Measurements from ENCODE around the gene SLC6A19.
"Not testable (repeated sequence)": the region's sequence is repeated elsewhere in the genome, so short reads cannot be mapped to it uniquely, and the experiment has no call there.

SLC6A19 gene

DNA sequence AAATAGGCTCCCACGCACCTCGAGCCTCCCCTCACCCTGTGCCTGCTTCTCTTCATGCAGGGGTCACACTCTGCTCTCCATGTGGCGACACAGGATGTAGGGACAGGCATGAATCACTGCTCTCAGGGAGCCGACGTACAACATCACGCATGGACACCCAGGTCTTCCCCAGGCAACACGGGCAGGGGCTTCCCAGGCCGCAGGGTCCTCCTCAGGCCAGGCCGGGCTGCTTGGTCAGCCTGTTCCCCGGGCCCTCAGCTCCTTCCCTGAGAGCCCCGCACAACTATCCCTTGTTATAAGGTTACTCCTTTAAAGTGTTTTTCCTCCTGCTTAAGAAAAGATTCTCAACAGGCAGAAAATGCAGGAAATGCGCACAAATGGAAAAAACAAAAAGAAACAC is 24.8 kb downstream of the SLC6A19 start:
- DNase-seq = no peak
- intact Hi-C loops (cut with DNase I) = no loop called here

DNA sequence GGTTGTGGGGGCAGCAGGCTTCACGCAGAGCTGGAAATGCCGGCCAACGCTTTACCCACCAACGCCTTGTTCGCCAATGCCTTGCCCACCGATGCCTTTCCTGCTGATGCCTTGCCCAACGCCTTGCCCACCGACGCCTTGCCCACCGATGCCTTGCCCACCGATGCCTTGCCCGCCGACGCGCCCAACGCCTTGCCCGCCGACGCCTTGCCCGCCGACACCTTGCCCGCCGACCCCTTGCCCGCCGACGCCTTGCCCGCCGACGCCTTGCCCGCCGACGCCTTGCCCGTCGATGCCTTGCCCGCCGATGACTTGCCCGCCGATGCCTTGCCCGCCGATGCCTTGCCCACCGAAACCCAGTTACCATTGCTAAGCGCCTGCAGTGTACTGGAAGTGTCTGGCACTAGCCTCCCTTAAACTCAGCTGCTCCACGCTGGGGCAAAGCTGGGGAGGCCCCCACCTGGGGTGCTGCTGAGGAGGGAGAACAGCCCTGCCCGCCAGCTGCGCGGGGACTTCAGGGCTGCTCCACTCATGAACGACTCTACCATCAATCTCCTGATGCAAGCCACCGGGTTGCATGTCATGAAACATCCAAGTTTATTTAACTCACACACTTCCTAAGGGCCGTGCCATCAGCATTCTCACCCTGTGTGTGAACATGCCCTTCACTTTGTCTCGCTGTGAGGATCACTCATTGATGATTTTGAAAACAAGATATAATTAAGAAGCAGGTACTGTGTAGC is 25.6 kb downstream of the SLC6A19 start:
- no peak for DNase-seq
- intact Hi-C loops (cut with DNase I) = no loop called here

DNA sequence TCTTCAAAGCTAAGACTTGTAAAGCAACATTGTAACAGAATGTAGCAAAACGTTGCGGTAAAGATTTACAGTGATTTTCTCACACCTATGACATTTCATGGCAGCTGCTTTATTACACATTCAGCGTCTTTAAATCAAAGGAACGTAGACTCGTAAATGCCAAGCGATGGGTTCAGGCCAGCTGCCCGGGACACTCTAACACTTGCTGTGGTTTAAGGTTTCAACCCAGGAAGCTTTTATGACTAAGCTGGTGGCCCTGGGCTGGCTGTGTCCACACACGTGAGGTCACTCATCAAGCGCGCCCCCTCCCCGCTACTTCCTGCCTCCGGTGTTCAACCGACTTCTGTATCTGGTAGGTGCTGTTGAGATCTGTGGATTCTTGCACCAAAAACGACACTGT is 26.3 kb downstream of the SLC6A19 start:
- DNase-seq = no peak
- intact Hi-C loops (cut with DNase I) = no loop called here

DNA sequence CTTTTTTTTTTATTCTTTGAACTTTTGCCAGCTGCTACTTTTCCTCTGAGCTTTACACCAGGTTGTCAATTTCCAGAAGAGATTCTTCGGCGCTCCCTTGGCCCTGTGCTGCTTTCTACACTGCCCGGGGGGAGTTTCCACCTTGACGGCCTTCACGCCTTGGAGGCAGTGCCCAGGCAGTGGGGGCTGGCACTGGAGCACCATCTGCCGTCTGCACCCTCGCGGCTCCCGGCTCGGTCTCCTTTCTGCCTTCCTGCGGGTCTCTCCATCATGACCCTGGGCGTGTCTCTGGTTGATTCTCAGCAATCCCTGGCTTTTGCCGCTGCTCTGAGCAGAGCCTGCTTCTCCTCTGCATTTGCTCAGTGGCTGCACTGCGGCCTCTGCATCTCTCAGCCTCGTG is 26.7 kb downstream of the SLC6A19 start:
- intact Hi-C loops (cut with DNase I) = no loop called here
- no peak for DNase-seq

DNA sequence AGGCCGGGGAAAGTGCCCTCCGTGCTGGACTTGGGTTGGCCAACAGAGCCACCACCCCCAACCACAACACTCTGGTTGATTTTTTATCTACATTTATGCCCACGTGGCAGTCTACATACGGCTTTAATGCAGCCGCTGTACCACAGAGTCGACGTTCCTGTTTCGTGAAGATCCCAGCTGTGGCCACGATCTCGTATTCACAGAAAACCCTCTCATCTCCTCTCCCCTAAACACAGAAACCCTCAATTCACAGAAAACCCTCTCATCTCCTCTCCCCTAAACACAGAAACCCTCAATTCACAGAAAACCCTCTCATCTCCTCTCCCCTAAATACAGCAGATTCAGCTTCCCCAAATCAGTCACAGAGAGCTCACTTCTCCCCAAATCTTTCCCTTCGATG is 27.6 kb downstream of the SLC6A19 start:
- DNase-seq; intact Hi-C loops (cut with DNase I): not testable (repeated sequence)

DNA sequence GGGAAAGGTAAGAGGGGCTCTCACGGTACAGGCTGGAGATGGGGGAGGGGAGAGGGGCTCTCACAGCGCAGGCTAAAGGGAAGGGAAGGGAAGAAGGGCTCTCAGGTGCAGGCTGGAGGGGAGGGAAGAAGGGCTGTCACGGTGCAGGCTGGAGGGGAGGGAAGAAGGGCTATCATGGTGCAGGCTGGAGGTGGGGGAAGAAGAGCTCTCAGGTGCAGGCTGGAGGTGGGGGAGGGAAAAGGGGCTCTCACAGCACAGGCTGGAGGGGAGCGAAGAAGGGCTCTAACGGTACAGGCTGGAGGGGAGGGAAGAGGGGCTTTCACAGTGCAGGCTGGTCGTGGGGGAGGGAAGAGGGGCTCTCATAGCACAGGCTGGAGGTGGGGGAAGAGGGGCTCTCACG is 28.4 kb downstream of the SLC6A19 start:
- no peak for DNase-seq

DNA sequence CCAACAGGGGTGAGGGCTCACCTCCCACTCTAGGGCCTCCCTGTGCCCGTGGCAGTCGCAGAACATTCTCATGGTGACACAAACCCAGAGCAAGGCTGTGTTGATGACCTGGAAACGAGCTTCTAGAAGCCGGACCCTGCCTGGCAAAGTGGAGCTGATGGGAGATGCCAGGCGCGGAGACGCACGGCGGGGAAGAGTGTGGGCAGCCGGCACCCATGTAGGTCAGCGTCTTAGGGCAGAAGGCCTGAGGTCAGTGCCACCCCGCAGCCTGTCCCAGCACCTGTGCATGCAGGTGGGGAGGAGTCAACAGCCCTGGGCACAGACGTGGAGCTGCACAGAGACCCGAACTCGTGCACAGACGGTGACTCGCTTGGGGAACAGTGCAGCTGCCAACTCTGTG is 29.2 kb downstream of the SLC6A19 start:
- DNase-seq = no peak
- intact Hi-C loops (cut with DNase I) = no loop called here

More for the DNA sequence above, 28.4 kb downstream of the SLC6A19 start:
- intact Hi-C loops (cut with DNase I) = no loop called here

DNA sequence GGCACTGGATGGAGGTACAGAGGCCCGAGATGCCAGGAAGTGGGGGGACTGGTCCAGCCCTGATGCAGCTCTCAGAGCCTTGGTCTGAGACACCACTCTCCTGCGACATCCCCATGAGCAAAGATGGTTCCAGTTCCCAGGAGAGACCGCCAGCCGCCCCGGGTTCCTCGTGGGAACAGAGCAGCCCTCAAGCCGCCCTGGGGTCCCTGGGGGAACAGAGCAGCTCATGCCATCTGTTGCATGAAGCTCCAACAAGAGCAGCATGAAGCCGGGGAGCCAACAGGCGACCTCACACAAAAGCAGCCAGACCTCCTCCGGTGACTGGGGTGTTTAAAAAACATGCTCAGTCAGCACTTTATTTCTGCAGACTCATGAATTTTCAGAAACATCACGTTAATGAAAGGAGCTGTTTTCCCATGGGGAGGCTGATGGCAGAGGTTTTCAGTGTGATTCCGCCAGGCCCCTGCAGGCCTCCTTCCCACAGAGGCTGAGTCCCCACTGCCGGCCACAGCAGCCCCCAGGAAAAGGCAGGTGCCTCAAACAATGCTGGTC is 30.0 kb downstream of the SLC6A19 start:
- intact Hi-C loops (cut with DNase I) = no loop called here
- DNase-seq = no peak

DNA sequence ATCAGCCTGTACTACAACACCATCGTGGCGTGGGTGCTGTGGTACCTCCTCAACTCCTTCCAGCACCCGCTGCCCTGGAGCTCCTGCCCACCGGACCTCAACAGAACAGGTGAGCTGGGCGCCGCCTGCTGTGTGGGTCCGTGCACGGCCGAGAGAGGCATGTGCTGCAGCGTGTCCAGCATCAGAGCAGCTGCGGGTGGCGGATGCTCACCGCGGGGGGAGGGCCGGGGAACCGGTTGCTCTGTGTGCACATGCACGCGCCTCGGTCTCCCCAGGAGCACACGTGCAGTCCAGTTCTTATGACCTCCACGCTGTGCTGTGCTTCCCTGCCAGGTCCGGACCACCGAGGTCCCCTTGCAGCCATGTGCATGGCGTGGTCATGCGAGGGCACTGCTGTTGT is 31.4 kb downstream of the SLC6A19 start:
- DNase-seq = no peak
- intact Hi-C loops (cut with DNase I) = no loop called here

DNA sequence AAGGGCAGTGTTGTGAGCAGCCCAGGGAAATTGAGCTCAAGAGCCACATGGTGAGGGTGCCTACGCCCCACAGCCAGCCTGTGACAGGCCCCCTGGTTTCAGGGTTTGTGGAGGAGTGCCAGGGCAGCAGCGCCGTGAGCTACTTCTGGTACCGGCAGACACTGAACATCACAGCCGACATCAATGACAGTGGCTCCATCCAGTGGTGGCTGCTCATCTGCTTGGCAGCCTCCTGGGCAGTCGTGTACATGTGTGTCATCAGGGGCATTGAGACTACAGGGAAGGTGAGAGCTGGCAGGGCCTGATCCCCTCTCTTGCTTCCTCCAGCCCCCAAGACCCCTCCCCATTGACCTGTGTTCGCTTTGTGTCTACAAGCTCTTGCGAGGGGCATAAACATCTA is 34.0 kb downstream of the SLC6A19 start:
- DNase-seq = peak in 2 of 42 donors; percentile 16 to 18
- intact Hi-C loops (cut with DNase I) = no loop called here

DNA sequence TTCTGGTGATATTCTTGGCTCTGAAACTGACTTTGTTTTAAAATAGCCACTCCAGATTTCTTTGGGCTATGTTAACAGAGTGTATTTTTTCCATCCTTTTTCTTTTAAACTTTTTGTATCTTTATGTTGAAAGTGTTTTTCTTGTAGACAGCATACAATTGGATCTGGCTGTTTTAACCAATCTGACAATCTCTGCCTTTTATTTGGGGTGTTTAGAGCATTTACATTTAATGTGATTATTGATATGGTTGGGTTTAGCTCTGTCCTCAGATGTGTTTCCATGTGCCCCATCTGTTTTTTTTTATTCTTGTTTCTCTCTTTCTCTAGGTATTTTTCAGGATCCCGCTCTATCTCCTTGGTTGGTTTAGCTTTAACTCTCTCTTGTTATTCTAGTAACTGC is 34.4 kb downstream of the SLC6A19 start:
- intact Hi-C loops (cut with DNase I) = no loop called here
- no peak for DNase-seq

DNA sequence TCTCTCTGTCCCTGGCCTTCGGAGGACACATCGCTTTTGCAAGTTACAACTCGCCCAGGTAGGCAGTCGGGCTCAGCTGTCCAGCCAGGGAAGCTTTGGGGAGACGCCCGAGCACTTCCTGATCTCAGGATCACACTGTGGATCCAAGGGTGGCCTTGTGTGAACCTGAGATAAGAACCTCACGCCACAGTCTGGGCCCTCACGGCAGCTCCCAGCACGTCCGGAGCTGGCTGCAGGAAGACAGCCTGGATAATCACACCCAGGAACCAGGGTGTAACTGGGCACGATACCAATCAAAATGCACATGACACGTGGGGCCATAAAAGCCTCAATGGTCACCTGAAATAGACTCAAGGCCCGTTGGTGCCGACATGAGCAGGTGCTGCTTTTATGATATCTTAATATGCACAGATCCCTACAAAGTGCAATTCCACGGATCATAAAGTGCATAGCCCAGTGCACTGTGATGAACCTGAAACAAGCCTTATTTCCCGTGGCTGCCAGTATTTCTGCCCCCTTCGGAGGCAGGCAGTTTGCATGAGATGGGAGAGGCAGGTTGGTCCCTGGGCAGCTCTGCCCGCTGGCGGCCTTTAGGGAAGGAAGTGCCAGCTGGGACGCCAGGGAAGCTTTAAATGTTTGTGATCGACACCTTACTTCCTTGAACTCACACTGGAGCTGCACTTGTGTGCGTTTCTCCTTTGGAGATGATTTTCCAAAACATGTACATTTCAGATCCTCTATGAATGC is 38.3 kb downstream of the SLC6A19 start:
- intact Hi-C loops (cut with DNase I) = no loop called here
- no peak for DNase-seq

DNA sequence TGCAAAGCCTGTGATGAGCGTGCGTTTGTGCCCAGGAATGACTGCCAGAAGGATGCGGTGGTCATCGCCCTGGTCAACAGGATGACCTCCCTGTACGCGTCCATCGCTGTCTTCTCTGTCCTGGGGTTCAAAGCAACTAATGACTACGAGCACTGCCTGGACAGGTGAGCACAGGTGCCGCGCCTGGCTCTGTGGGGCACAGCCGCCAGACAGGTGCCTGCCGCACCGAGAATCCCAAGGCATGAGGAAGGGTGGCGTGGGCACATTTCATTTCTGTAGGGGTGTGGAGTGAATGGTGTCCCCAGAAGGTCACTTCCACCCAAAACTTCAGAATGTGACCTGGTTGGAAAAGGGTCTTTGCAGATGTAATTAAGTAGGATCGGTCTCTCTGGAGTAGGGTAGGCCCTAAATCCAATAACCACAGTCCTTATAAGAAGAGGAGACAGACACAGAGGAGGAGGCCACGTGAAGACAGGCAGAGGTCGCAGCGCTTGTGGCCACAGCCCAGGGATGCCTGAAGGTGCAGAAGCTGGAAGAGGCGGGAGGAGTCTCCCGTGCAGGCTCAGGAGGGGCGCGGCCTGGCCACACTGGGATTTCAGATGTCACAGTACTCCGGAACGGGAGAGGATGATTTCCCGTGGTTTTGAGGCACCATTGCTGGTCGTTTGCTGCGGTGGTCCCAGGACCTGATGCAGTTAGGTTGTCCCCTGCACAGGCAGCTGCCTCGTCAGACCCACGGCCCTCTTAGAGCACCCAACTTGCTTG is 39.3 kb downstream of the SLC6A19 start:
- intact Hi-C loops (cut with DNase I) = no loop called here
- no peak for DNase-seq

DNA sequence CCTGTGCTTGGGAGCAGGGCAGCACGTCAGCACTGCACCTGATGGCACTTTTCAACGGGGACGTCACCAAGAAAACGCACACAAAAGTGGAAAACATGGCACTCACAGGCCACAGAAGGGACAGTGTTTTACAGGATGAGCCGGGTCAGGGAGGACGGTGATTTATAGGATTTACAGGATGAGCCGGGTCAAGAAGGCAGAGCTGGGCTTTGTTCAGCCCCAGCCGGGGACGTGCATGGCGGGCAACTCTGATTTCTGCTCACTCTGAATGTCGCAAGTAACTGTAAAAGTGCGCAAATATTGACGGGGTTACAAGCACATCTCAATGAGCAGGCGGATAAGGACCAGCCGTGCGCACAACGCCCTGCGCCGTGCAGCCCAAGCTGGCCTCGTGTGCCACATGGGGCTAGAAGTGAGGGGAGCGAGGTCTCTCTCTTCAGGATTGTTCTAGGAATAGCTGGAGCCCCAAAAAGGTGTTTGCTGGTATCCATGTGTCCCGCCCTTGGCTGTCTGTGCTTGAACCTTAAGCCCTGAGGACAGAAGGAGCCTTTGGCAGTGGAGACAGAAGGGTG is 40.2 kb downstream of the SLC6A19 start:
- no peak for DNase-seq
- intact Hi-C loops (cut with DNase I) = no loop called here

DNA sequence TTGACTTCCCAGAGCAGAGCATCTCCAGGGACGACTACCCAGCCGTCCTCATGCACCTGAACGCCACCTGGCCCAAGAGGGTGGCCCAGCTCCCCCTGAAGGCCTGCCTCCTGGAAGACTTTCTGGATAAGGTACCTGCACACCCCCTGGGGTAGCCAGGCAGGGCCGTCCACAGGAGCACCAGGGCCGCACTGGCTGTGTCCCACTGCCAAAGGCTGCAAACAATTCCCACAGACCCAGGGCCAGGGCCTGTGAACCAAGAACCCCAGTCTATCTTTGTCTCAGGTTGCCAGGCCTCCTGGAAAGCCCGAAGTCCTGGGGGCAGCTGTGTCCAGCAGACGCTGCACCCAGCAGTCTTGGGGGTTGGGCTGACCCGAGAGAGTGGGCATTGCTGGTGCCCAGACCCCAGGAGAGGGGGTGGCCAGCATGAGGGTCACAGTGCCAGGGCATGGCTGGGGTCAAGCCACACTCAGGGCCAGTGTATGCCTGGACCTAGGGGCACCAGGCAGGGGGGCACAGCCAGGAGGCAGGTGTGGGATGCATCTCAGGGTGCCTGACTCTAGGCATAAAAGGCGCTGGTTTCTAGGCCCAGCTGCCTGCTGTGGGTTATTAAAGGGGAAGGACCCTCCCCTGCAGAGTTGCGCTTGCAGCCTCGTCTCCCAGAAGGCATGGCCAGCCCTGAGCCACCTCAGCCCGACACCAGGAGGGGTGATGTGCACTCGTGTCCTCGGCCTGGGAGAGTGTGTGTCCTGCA is 41.5 kb downstream of the SLC6A19 start:
- DNase-seq = no peak
- intact Hi-C loops (cut with DNase I) = no loop called here

DNA sequence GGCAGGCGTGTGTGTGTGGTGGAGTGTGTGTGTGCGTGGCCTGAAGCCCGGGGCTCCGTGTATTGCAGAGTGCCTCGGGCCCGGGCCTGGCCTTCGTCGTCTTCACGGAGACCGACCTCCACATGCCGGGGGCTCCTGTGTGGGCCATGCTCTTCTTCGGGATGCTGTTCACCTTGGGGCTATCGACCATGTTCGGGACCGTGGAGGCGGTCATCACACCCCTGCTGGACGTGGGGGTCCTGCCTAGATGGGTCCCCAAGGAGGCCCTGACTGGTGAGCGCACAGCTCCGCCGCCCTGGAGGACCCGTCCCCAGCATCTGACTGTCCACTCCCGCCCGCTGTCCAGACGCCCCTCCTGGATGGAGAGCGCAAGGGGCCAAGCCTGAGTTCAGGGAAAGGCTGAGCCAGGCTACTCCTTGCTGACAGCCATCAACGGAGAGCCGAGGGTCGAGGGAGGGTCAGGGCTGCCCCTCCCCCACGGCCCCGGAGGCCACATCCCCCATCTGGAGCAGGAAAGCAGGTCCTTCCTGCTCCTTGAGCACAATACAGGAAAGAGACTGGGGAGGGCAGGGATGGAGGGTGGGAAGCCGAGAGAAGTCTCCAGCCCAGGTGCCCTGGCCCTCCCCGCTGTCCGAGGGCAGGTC is 42.2 kb downstream of the SLC6A19 start:
- no peak for DNase-seq
- intact Hi-C loops (cut with DNase I) = no loop called here

DNA sequence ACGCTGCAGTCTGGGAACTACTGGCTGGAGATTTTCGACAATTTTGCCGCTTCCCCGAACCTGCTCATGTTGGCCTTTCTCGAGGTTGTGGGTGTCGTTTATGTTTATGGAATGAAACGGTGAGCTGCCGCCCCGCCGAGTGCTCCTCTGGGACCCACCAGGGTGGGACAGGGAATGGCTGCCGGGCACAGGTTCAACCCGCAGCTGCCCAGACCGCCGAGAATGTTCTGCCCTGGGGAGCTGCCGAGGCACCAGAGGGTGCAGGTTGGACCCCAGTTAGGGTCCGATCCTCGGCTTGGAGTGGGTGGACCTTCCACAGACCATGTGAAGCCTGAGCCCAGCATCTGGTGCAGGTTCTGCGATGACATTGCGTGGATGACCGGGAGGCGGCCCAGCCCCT is 42.9 kb downstream of the SLC6A19 start:
- no peak for DNase-seq
- intact Hi-C loops (cut with DNase I) = no loop called here

DNA sequence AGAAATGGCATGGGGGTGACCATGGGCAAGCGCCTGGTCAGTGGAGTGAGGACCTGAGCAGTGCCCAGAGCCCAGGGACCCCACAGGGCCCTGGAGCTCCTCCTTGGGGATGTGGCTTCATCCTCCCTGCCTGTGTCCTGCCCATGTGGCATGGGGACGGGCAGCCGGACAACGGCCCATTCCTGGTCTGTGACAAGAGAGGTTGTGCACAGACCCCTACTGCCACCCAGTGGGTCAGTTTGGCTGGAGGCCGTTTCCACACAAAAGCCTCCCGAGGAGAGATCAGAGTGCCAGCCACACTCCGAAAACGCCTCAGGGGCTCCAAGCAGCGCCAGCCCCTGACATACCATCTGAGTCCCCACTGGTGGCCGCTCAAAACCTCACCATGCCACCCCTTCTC is 43.6 kb downstream of the SLC6A19 start:
- intact Hi-C loops (cut with DNase I) = no loop called here
- peak in 14 of 42 donors; percentile 7 to 55 (median 28) for DNase-seq

Data from head of caudate nucleus (tissue), 42 donors.